NCI-H1092 treated with DMSO at 0.1 percent for 48 hours (cell line): Measurements from ENCODE around the gene M1AP.
"Not testable (repeated sequence)": the region's sequence is repeated elsewhere in the genome, so short reads cannot be mapped to it uniquely, and the experiment has no call there.

Experiments
- DNase-seq: peaks from one replicate; lab custom pipeline; 2025; lab: John Stamatoyannopoulos, UW

Gene M1AP

GRCh38 chr2:74564222-74564621, 83.9 kb downstream of the M1AP start:
- DNase-seq = no peak

- no peak for DNase-seq
Observed at GRCh38 chr2:74562126-74562775, 85.9 kb downstream of the M1AP start.

- DNase-seq = not testable (repeated sequence)
Observed at GRCh38 chr2:74561022-74561421, 87.1 kb downstream of the M1AP start.

GRCh38 chr2:74560591-74560990, 87.5 kb downstream of the M1AP start:
- no peak for DNase-seq

GRCh38 chr2:74559912-74560311, 88.2 kb downstream of the M1AP start:
- no peak for DNase-seq

GRCh38 chr2:74558284-74559230, 89.6 kb downstream of the M1AP start:
- no peak for DNase-seq

- no peak for DNase-seq
Observed at GRCh38 chr2:74556831-74557370, 91.2 kb downstream of the M1AP start.

- DNase-seq = no peak
Observed at GRCh38 chr2:74556159-74556558, 92.0 kb downstream of the M1AP start.

- no peak for DNase-seq
Observed at GRCh38 chr2:74555610-74556103, 92.5 kb downstream of the M1AP start.

GRCh38 chr2:74554820-74555531, 93.2 kb downstream of the M1AP start:
- no peak for DNase-seq

GRCh38 chr2:74553892-74554819, 94.0 kb downstream of the M1AP start, which contains the start of the genes DOK1 and LOXL3:
Gene DOK1, plus strand, starts transcription at chr2:74554720. Its CDS starts 35 bp downstream, at chr2:74554755.
Gene LOXL3, minus strand, starts transcription at chr2:74553942. Its CDS starts 1,308 bp downstream, at chr2:74552634.
- DNase-seq = peak; percentile 54

- no peak for DNase-seq
Observed at GRCh38 chr2:74552914-74553811, 95.0 kb downstream of the M1AP start.

GRCh38 chr2:74551942-74552913, 95.9 kb downstream of the M1AP start:
- no peak for DNase-seq

- DNase-seq = no peak
Observed at GRCh38 chr2:74551530-74551929, 96.6 kb downstream of the M1AP start.

- DNase-seq = no peak
Observed at GRCh38 chr2:74550231-74550630, 97.9 kb downstream of the M1AP start.

GRCh38 chr2:74548900-74549826, 99.0 kb downstream of the M1AP start:
- peak; percentile 22 for DNase-seq

GRCh38 chr2:74548285-74548899, 99.7 kb downstream of the M1AP start:
- peak; percentile 65 for DNase-seq
